ENCODE measurements around the gene IL6R. TPM values are rescaled to one million over a fixed set of nuclear protein-coding genes. Genes with fewer than 3 reads are reported as not detected.

Gene IL6R
- total RNA-seq, 1 experiment from 2014 or later, result 12.2 TPM

GRCh38 chr1:154483941-154484803, 79.0 kb downstream of the IL6R start:
- Histone ChIP-seq H3K4me3 (ENCODE audit: low read depth in 2 of 2, low read length in 2 of 2) (no peak overlapping the region), H3K4me1 (ENCODE audit: control insufficient read depth, insufficient read depth, low read length) (no peaks in the 10 kb centered on the region), H3K27me3 (ENCODE audit: control insufficient read depth, insufficient read depth, low read length) (peaks cover under 1% of the 10 kb centered on the region; the same call in 1 of the 2 replicates), H3K9me3 (ENCODE audit: control insufficient read depth, insufficient read depth, low read depth, low read length) (no peaks in the 10 kb centered on the region), H3K27ac (ENCODE audit: low read length) (no peak overlapping the region), H3K36me3 (ENCODE audit: control insufficient read depth, insufficient read depth, low read length) (no peaks in the 10 kb centered on the region)
- ChIA-PET CTCF (interaction anchor here (1.2 kb wide), 1 partner anchor 63 kb away, joined by 3 read pairs; no protein-coding TSS in a partner anchor), POLR2A (no interaction called here)
- in situ Hi-C loops (cut with HindIII; ENCODE audit: low pct_unique_long_range_greater_than_20kb, low sequenced_read_pairs), result no loop called here
- intact Hi-C loops (cut with micrococcal nuclease; ENCODE audit: unreplicated experiment), result loop anchor here (5.0 kb wide), 2 partner anchors 63 to 453 kb away; partner anchors contain the start of gene PMVK
- TF ChIP-seq SIN3A (IDR thresholded peaks at IDR 0.05; ENCODE audit: borderline replicate concordance, insufficient read depth, low read depth, low read length) (no peak), TCF7L2 (IDR thresholded peaks at IDR 0.05; ENCODE audit: low read depth, low read length) (no peak), CTCF (IDR thresholded peaks at IDR 0.05) (no peak), REST (IDR thresholded peaks at IDR 0.05; ENCODE audit: insufficient read depth in 1 of 2, low read depth in 2 of 2, low read length in 1 of 2) (no peak), POLR2AphosphoS5 (IDR thresholded peaks at IDR 0.05; ENCODE audit: low read depth, low read length) (no peak)
- ATAC-seq, result no peak
- DNase-seq (ENCODE audit: low read depth, low spot score), result no peak
- BruUV-seq (replicated peaks), result no TSS peak

GRCh38 chr1:154485106-154485505, 80.0 kb downstream of the IL6R start:
- no peaks in the 10 kb centered on the region for H3K4me1 ChIP-seq (ENCODE audit: control insufficient read depth, insufficient read depth, low read length)
- ATAC-seq (no peak), DNase-seq (ENCODE audit: low read depth, low spot score) (no peak)
- no peaks in the 10 kb centered on the region for H3K36me3 ChIP-seq (ENCODE audit: control insufficient read depth, insufficient read depth, low read length)
- in situ Hi-C loops (cut with HindIII; ENCODE audit: low pct_unique_long_range_greater_than_20kb, low sequenced_read_pairs) (no loop called here), intact Hi-C loops (cut with micrococcal nuclease; ENCODE audit: unreplicated experiment) (no loop called here)
- ChIA-PET CTCF (interaction anchor here (0.6 to 1.2 kb wide), 2 partner anchors 62 to 275 kb away, joined by 3 read pairs; no protein-coding TSS in a partner anchor), POLR2A (no interaction called here)
- H3K4me3 ChIP-seq (ENCODE audit: low read depth in 2 of 2, low read length in 2 of 2), result no peak overlapping the region
- BruUV-seq (replicated peaks), result no TSS peak
- TF ChIP-seq REST (IDR thresholded peaks at IDR 0.05; ENCODE audit: insufficient read depth in 1 of 2, low read depth in 2 of 2, low read length in 1 of 2), result no peak
- TF ChIP-seq CTCF (IDR thresholded peaks at IDR 0.05), result no peak
- TF ChIP-seq TCF7L2 (IDR thresholded peaks at IDR 0.05; ENCODE audit: low read depth, low read length), result no peak
- no peaks in the 10 kb centered on the region for H3K9me3 ChIP-seq (ENCODE audit: control insufficient read depth, insufficient read depth, low read depth, low read length)
- H3K27me3 ChIP-seq (ENCODE audit: control insufficient read depth, insufficient read depth, low read length), result peaks cover 5% of the 10 kb centered on the region; the same call in 1 of the 2 replicates
- no peak overlapping the region for H3K27ac ChIP-seq (ENCODE audit: low read length)

Data from Panc1 (cell line).